Panc1 (cell line): ENCODE results near the gene IL36G.

Experiments used
- CTCF ChIP-seq: fragments of 450-650 bp; IDR thresholded peaks from 2 replicates; pipeline ENCODE4 v1.5.1; 2017; ENCODE audit warnings: mild to moderate bottlenecking
- POLR2AphosphoS5 ChIP-seq: IDR thresholded peaks from 2 replicates; pipeline ENCODE4 v1.6.1; 2012; ENCODE audit warnings: mild to moderate bottlenecking, low read depth, low read length, moderate library complexity

DNA sequence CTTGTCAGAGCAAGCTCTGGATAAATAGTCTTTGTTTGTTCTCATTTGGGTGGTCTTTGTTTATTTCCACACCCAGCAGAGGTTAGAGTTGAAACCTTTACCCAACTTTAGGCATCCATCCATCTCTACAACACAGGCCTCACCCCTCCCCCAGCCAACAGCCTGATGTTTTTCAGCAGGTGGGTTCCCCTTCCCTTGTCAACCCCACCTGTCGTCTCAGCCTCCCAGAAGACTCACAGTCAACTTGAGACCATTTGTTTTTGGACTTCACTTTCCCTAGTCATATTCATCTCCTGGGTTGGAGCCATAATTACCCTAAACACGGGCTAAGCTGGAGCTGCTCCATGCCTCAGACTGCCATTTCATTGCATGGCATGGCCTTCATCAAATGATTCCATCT, 31.7 kb upstream of the IL36G start:
- TF ChIP-seq CTCF (no peak), POLR2AphosphoS5 (no peak)
